DLD1 (cell line): ENCODE data around the gene LRP1.

Experiments
- in situ Hi-C: cut with HindIII; loops from 2 replicates; pipeline ENCODE4 v1.10.0; 2017; ENCODE audit warnings: low sequenced_read_pairs

The LRP1 gene

GRCh38 chr12:57131896-57132744, 3.8 kb downstream of the LRP1 start:
- in situ Hi-C loops = no loop called here

- in situ Hi-C loops = no loop called here
Observed at GRCh38 chr12:57133013-57133569, 4.8 kb downstream of the LRP1 start.

- in situ Hi-C loops = no loop called here
Observed at GRCh38 chr12:57133916-57134315, 5.6 kb downstream of the LRP1 start.

- in situ Hi-C loops = no loop called here
Observed at GRCh38 chr12:57134949-57135348, 6.7 kb downstream of the LRP1 start.

- in situ Hi-C loops = no loop called here
Observed at GRCh38 chr12:57135527-57136326, 7.4 kb downstream of the LRP1 start.

GRCh38 chr12:57138526-57139272, 10.4 kb downstream of the LRP1 start:
- in situ Hi-C loops = no loop called here

GRCh38 chr12:57139796-57140649, 11.7 kb downstream of the LRP1 start:
- in situ Hi-C loops = no loop called here

GRCh38 chr12:57141249-57141648, 13.0 kb downstream of the LRP1 start:
- in situ Hi-C loops = no loop called here

GRCh38 chr12:57142121-57142520, 13.8 kb downstream of the LRP1 start:
- in situ Hi-C loops = no loop called here

- in situ Hi-C loops = no loop called here
Observed at GRCh38 chr12:57142727-57143126, 14.4 kb downstream of the LRP1 start.

- in situ Hi-C loops = no loop called here
Observed at GRCh38 chr12:57143454-57143853, 15.2 kb downstream of the LRP1 start.

GRCh38 chr12:57145460-57146059, 17.3 kb downstream of the LRP1 start:
- in situ Hi-C loops = no loop called here

- in situ Hi-C loops = no loop called here
Observed at GRCh38 chr12:57146092-57146491, 17.8 kb downstream of the LRP1 start.

- in situ Hi-C loops = no loop called here
Observed at GRCh38 chr12:57146961-57147944, 19.0 kb downstream of the LRP1 start, which contains the start of gene LRP1-AS. Gene LRP1-AS, minus strand, starts transcription at chr12:57147619.

- in situ Hi-C loops = no loop called here
Observed at GRCh38 chr12:57148469-57149244, 20.4 kb downstream of the LRP1 start.

GRCh38 chr12:57149245-57149900, 21.1 kb downstream of the LRP1 start:
- in situ Hi-C loops = no loop called here

- in situ Hi-C loops = no loop called here
Observed at GRCh38 chr12:57150400-57151000, 22.2 kb downstream of the LRP1 start.
